C4-2B (cell line): ENCODE results near the gene PEAR1.

ENCODE experiments used
- CTCF ChIP-seq: fragments of 450-650 bp; conservative IDR thresholded peaks from 2 replicates; pipeline ENCODE4 v1.5.1; 2017; ENCODE audit warnings: mild to moderate bottlenecking
- ZFX ChIP-seq: fragments of 450-650 bp; IDR thresholded peaks from 2 replicates; pipeline ENCODE4 v1.6.1; 2017

GRCh38 chr1:156936721-156937220, 43.3 kb downstream of the PEAR1 start:
- TF ChIP-seq CTCF (no peak), ZFX (no peak)
